Activated CD8-positive, alpha-beta T cell treated with anti-CD3 and anti-CD28 coated beads for 36 hours (primary cell): ENCODE measurements around the gene CDC42BPB. TPM values are rescaled to one million over a fixed set of nuclear protein-coding genes. Genes with fewer than 3 reads are reported as not detected.

Experiments
- ATAC-seq: fragments of 200-7000 bp; cut with Tn5 transposase; one replicate; pipeline ENCODE4 v1.10.0; 2021; ENCODE audit warnings: mild to moderate bottlenecking, moderate library complexity
- CTCF ChIA-PET: fragments of 350-600 bp; sonication (Branson Sonifier 250); formaldehyde crosslinking; loops from one replicate; lab custom pipeline; 2021; ENCODE audit warnings: antibody characterized with exemption; lab: Charles Lee
- POLR2A ChIA-PET: fragments of 350-600 bp; sonication (Branson Sonifier 250); formaldehyde crosslinking; loops from one replicate; lab custom pipeline; 2021; ENCODE audit warnings: antibody characterized with exemption; lab: Charles Lee
- DNase-seq: peaks from one replicate; pipeline ENCODE4 v3.0.0-alpha.2; 2020
- H3K27ac Mint-ChIP-seq: one replicate; pipeline ENCODE4 v1.8.0; 2021; ENCODE audit warnings: mild to moderate bottlenecking, mixed read lengths
- H3K27me3 Mint-ChIP-seq: one replicate; pipeline ENCODE4 v1.8.0; 2021; ENCODE audit warnings: mixed read lengths
- H3K36me3 Mint-ChIP-seq: one replicate; pipeline ENCODE4 v1.8.0; 2021; ENCODE audit warnings: low read depth, mixed read lengths
- H3K4me1 Mint-ChIP-seq: one replicate; pipeline ENCODE4 v1.8.0; 2021; ENCODE audit warnings: low read depth, mixed read lengths
- H3K4me3 Mint-ChIP-seq: one replicate; pipeline ENCODE4 v1.8.0; 2021; ENCODE audit warnings: mild to moderate bottlenecking, moderate library complexity, mixed read lengths
- H3K9me3 Mint-ChIP-seq: one replicate; pipeline ENCODE4 v1.8.0; 2021; ENCODE audit warnings: mixed read lengths
- intact Hi-C: fragments of 100-400 bp; cut with micrococcal nuclease; formaldehyde crosslinking; loops from one replicate; pipeline ENCODE4 v1.10.0; 2022
- total RNA-seq, 2 experiments: library from RNA; stranded (reverse); gene quantifications; one replicate each; pipeline ENCODE4 v1.2.3, GENCODE V29; 2021
- TF ChIP-seq, protein P1 (sequence below): fragments of 200-600 bp; IDR thresholded peaks from one replicate; pipeline ENCODE4 v1.8.0; 2022; ENCODE audit warnings: antibody characterized with exemption, mild to moderate bottlenecking

CDC42BPB gene
- total RNA-seq, 2 experiments from 2014 or later, result 0.72 to 0.96 TPM

GRCh38 chr14:103001226-103001625 lies 56.1 kb downstream of the CDC42BPB start:
- no peak for DNase-seq
- no peaks in the 10 kb centered on the region for H3K27me3 Mint-ChIP-seq
- CTCF ChIA-PET, result no interaction called here

DNA sequence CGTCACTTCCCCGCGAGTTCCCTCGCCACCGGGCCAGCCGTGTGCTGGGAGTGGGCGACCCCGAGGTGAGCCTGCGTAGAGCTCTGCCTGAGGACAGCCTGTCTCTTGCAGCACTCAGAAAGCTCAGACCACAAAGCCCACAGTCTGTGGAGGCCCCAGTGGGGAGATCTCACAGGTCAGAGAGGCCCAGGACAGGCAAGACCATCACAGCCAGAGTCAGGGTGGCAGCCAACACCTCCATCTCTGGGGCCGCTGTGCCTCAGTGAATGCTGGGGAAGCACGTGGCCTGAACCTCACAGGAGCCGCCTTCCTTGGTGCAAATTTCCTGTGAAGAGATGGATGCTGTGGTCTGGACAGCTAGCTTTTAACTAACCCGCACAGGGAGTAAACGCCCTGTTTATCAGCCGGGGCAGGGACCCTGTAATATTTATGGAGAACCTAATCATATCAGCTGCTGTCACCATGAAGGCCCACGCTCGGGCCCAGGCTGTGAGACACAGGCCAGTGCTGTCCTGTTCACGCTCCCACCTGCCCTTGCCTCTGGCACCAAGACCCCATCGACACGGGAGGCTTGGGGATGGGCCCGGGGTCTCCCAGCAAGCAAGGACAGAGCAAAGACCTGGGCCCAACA lies 56.9 kb downstream of the CDC42BPB start:
- CTCF ChIA-PET, result no interaction called here
- Mint-ChIP-seq H3K9me3 (no peaks in the 10 kb centered on the region), H3K4me3 (no peak overlapping the region), H3K27me3 (no peaks in the 10 kb centered on the region), H3K4me1 (no peaks in the 10 kb centered on the region), H3K27ac (no peak overlapping the region), H3K36me3 (no peaks in the 10 kb centered on the region)
- TF ChIP-seq, protein P1, sequence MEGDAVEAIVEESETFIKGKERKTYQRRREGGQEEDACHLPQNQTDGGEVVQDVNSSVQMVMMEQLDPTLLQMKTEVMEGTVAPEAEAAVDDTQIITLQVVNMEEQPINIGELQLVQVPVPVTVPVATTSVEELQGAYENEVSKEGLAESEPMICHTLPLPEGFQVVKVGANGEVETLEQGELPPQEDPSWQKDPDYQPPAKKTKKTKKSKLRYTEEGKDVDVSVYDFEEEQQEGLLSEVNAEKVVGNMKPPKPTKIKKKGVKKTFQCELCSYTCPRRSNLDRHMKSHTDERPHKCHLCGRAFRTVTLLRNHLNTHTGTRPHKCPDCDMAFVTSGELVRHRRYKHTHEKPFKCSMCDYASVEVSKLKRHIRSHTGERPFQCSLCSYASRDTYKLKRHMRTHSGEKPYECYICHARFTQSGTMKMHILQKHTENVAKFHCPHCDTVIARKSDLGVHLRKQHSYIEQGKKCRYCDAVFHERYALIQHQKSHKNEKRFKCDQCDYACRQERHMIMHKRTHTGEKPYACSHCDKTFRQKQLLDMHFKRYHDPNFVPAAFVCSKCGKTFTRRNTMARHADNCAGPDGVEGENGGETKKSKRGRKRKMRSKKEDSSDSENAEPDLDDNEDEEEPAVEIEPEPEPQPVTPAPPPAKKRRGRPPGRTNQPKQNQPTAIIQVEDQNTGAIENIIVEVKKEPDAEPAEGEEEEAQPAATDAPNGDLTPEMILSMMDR, result no peak
- intact Hi-C loops, result no loop called here
- no peak for DNase-seq
- POLR2A ChIA-PET, result no interaction called here
- ATAC-seq, result no peak

More at GRCh38 chr14:103001226-103001625, 56.1 kb downstream of the CDC42BPB start:
- H3K4me3 Mint-ChIP-seq, result no peak overlapping the region
- POLR2A ChIA-PET, result no interaction called here
- intact Hi-C loops, result no loop called here
- no peak overlapping the region for H3K27ac Mint-ChIP-seq
- no peaks in the 10 kb centered on the region for H3K9me3 Mint-ChIP-seq
- H3K4me1 Mint-ChIP-seq, result no peaks in the 10 kb centered on the region
- no peaks in the 10 kb centered on the region for H3K36me3 Mint-ChIP-seq
- no peak for ATAC-seq
- TF ChIP-seq, protein P1, result no peak

- ATAC-seq (no peak), DNase-seq (no peak)
- no peaks in the 10 kb centered on the region for H3K4me1 Mint-ChIP-seq
- intact Hi-C loops, result no loop called here
- no peak overlapping the region for H3K27ac Mint-ChIP-seq
- no peaks in the 10 kb centered on the region for H3K36me3 Mint-ChIP-seq
- POLR2A ChIA-PET, result no interaction called here
- no peak overlapping the region for H3K4me3 Mint-ChIP-seq
- TF ChIP-seq, protein P1, result no peak
- CTCF ChIA-PET, result interaction anchor here (0.5 to 0.6 kb wide), 2 partner anchors 17 to 19 kb away, joined by 3 read pairs; no protein-coding TSS in a partner anchor
- H3K9me3 Mint-ChIP-seq, result no peaks in the 10 kb centered on the region
- H3K27me3 Mint-ChIP-seq, result no peaks in the 10 kb centered on the region
Observed at GRCh38 chr14:102999227-102999895, 58.0 kb downstream of the CDC42BPB start.

DNA sequence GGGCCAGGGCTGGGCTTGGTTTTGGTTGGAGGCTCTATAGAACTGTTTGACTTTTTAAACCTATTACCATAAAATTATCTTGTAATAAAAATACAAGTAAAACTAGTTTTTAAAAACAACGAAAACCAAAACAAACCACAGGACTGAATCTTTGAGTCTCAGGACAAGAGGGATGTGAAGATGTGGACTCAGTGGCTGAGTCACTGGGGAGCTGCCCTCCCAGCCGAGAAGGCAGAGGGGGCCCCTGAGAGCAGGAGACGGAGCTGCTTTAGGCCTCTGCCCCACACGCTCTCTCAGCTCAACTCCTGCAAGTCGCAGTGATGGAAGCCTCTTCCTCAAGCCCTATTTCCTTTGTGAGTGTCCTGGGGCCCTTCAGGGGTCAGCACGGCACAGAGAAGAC lies 59.0 kb downstream of the CDC42BPB start:
- POLR2A ChIA-PET, result no interaction called here
- CTCF ChIA-PET, result no interaction called here
- Mint-ChIP-seq H3K4me1 (no peaks in the 10 kb centered on the region), H3K36me3 (no peaks in the 10 kb centered on the region), H3K27ac (no peak overlapping the region), H3K9me3 (no peaks in the 10 kb centered on the region), H3K27me3 (no peaks in the 10 kb centered on the region), H3K4me3 (no peak overlapping the region)
- intact Hi-C loops, result no loop called here
- ATAC-seq (no peak), DNase-seq (no peak)
- TF ChIP-seq, protein P1, result no peak

DNA sequence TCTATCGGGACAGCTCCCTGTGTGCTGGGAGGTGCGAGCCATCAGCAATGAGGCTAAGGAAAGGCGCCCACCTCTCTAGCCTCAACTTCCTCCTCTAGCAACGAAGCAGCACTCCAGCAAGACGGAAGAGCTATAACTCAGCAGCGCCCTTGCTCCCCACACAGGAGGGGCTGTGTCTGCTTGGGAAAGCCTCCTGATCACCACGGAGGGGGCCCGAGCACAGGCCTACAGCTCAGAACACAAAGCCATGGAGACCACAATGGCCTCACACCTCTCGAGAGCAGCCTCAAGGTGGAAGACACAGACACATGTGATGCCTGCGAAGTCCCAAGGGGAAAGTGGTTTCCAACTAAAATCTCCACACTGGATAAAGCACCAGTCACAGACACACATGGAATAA lies 60.4 kb downstream of the CDC42BPB start:
- ATAC-seq, result no peak
- ChIA-PET CTCF (no interaction called here), POLR2A (no interaction called here)
- no peaks in the 10 kb centered on the region for H3K4me1 Mint-ChIP-seq
- TF ChIP-seq, protein P1, result no peak
- H3K36me3 Mint-ChIP-seq, result no peaks in the 10 kb centered on the region
- no peaks in the 10 kb centered on the region for H3K9me3 Mint-ChIP-seq
- intact Hi-C loops, result no loop called here
- H3K27me3 Mint-ChIP-seq, result no peaks in the 10 kb centered on the region
- H3K27ac Mint-ChIP-seq, result no peak overlapping the region
- no peak for DNase-seq
- no peak overlapping the region for H3K4me3 Mint-ChIP-seq
